Naive B cell (primary cell): Measurements from ENCODE around the gene AHRR. TPM values are rescaled to one million over a fixed set of nuclear protein-coding genes. Genes with fewer than 3 reads are reported as not detected.

Experiments used
- polyA plus RNA-seq, 6 donors: library from polyadenylated mRNA; unstranded; fragments of 300-500 nt; fragmentation: Illumina TruSeq; gene quantifications; one replicate each; pipeline ENCODE4 v1.2.3, GENCODE V29; 2021; ENCODE audit warnings: low read depth in 6 of 6

Gene AHRR
- polyA plus RNA-seq, 6 donors from 2014 or later, result 0.09 TPM; not detected in 5

Other genes starting within 250 kb of the AHRR start
- gene PLEKHG4B, start 229.5 kb upstream of the AHRR start, polyA plus RNA-seq, result under 1 TPM in 1 of 6 donors, not detected in 5; 0.03 TPM
- gene LRRC14B, start 130.2 kb upstream of the AHRR start, polyA plus RNA-seq, result not detected
- 1 to 10 TPM; 1.7 to 5.8 (median 2.5) TPM for gene CCDC127, start 103.6 kb upstream of the AHRR start, polyA plus RNA-seq
- gene SDHA, start 103.4 kb upstream of the AHRR start, polyA plus RNA-seq, result 100 to 1,000 TPM; 145 to 224 (median 180) TPM
- 100 to 1,000 TPM; 200 to 248 (median 220) TPM for gene PDCD6, start 50.1 kb upstream of the AHRR start, polyA plus RNA-seq
- 10 to 100 TPM; 18.8 to 36.1 (median 22.9) TPM for gene EXOC3, start 121.5 kb downstream of the AHRR start, polyA plus RNA-seq
- gene SLC9A3, start 202.7 kb downstream of the AHRR start, polyA plus RNA-seq, result 1 to 10 TPM in 5 of 6 donors, under 1 TPM in 1; 0.84 to 2.1 (median 1.6) TPM